ENCODE measurements around the gene AUTS2. TPM values are rescaled to one million over a fixed set of nuclear protein-coding genes. Genes with fewer than 3 reads are reported as not detected.

AUTS2 gene
- total and polyA plus RNA-seq, 10 of the 15 experiments (the other 5 are each of a cell fraction or from before 2014, with no cell fraction given), result 6.4 to 55.6 (median 21.6) TPM

DNA sequence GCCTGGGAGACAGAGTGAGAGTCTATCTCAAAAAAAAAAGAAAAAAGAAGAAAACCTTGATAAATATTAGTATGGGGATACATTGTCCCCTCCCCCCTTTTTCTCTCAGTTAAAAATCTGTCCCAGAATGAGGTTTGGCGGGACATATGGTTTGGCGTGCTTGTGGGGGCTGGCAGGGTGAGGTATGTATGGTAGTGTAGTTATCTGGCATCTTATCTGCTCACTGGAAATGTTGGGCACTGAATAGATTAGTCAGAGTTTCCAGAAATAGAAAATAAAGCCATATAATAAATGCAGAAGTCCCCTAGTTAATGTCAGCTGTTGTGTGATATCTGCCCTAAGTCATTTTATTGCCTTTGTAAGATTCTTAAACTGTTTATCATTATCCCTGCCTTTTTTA lies 1136.1 kb downstream of the AUTS2 start (continued):
- TF ChIP-seq SIN3A (IDR thresholded peaks at IDR 0.05; ENCODE audit: low read depth, low read length), result no peak
- TF ChIP-seq TCF3 (IDR thresholded peaks at IDR 0.05; ENCODE audit: borderline replicate concordance, insufficient read depth, low read depth, low read length), result no peak
- no peak for TF ChIP-seq NFYA (IDR thresholded peaks at IDR 0.05; ENCODE audit: borderline replicate concordance, low read depth, low read length)
- TF ChIP-seq ZNF384 (IDR thresholded peaks at IDR 0.05; ENCODE audit: borderline replicate concordance, low read depth, low read length), result no peak
- TF ChIP-seq, protein P1, sequence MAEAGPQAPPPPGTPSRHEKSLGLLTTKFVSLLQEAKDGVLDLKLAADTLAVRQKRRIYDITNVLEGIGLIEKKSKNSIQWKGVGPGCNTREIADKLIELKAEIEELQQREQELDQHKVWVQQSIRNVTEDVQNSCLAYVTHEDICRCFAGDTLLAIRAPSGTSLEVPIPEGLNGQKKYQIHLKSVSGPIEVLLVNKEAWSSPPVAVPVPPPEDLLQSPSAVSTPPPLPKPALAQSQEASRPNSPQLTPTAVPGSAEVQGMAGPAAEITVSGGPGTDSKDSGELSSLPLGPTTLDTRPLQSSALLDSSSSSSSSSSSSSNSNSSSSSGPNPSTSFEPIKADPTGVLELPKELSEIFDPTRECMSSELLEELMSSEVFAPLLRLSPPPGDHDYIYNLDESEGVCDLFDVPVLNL (IDR thresholded peaks at IDR 0.05; ENCODE audit: low read depth, low read length), result no peak
- TF ChIP-seq SMC3 (IDR thresholded peaks at IDR 0.05; ENCODE audit: borderline replicate concordance, low read length), result no peak
- TF ChIP-seq, protein P2, sequence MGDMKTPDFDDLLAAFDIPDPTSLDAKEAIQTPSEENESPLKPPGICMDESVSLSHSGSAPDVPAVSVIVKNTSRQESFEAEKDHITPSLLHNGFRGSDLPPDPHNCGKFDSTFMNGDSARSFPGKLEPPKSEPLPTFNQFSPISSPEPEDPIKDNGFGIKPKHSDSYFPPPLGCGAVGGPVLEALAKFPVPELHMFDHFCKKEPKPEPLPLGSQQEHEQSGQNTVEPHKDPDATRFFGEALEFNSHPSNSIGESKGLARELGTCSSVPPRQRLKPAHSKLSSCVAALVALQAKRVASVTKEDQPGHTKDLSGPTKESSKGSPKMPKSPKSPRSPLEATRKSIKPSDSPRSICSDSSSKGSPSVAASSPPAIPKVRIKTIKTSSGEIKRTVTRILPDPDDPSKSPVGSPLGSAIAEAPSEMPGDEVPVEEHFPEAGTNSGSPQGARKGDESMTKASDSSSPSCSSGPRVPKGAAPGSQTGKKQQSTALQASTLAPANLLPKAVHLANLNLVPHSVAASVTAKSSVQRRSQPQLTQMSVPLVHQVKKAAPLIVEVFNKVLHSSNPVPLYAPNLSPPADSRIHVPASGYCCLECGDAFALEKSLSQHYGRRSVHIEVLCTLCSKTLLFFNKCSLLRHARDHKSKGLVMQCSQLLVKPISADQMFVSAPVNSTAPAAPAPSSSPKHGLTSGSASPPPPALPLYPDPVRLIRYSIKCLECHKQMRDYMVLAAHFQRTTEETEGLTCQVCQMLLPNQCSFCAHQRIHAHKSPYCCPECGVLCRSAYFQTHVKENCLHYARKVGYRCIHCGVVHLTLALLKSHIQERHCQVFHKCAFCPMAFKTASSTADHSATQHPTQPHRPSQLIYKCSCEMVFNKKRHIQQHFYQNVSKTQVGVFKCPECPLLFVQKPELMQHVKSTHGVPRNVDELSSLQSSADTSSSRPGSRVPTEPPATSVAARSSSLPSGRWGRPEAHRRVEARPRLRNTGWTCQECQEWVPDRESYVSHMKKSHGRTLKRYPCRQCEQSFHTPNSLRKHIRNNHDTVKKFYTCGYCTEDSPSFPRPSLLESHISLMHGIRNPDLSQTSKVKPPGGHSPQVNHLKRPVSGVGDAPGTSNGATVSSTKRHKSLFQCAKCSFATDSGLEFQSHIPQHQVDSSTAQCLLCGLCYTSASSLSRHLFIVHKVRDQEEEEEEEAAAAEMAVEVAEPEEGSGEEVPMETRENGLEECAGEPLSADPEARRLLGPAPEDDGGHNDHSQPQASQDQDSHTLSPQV (IDR thresholded peaks at IDR 0.05), result no peak
- no peak for TF ChIP-seq NR2C2 (IDR thresholded peaks at IDR 0.05; ENCODE audit: borderline replicate concordance, control insufficient read depth, insufficient read length, low read depth)

All from GM12878 (cell line).